GM19372 (cell line): ENCODE data around the gene CD38.
"Not testable (repeated sequence)": the region's sequence is repeated elsewhere in the genome, so short reads cannot be mapped to it uniquely, and the experiment has no call there.

Experiments used
- ATAC-seq: cut with Tn5 transposase; IDR thresholded peaks from one replicate; pipeline ENCODE4 v1.9.1; 2021; ENCODE audit warnings: mild to moderate bottlenecking, low read depth, moderate library complexity; ENCODE audit not compliant: unreplicated experiment

Gene CD38

GRCh38 chr4:15855804-15856475 lies 77.8 kb downstream of the CD38 start:
- ATAC-seq: no peak

- not testable (repeated sequence) for ATAC-seq
These were observed 83.1 kb downstream of the CD38 start for GRCh38 chr4:15861198-15861597.

DNA sequence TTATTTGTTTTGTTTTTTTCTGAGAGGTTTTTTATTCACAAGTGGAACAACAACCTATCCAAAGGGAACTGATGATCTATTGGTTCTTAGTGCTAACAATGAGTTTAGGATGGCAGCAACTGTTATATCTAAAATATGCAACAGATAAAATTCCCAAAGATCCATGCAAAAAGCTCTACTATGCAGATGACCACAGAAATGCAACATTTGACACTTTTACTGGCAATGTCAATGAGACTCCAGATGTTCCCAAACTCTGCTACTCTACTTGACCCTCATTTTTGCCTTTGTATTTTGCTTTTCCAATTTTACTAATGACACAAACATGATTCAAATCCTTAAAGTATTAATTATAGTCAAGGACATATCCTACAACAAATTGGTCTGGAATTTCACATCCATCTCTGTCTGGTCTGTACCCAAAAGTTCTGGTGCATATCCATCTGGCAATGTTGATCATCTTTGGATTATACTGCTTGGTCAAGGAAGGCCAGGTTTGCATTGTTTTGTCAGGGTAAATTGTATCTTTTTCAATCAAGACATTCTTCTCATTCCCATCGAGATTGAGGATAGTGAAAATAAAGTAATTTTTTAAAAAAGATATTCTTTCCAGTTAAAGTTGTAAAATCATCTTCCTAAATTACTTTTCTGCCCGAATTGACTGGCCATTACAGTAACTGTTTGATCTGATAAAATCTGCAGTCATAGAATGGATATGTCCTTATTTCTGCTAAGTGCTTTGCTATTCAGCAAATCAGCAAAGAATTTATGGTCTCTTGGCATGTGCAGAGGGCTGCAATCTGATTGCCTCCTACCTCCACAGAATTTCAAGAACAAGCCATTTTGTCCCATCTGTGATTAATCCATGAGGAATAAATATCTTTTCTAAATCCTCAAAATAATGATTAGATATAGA lies 86.8 kb downstream of the CD38 start:
- no peak for ATAC-seq

DNA sequence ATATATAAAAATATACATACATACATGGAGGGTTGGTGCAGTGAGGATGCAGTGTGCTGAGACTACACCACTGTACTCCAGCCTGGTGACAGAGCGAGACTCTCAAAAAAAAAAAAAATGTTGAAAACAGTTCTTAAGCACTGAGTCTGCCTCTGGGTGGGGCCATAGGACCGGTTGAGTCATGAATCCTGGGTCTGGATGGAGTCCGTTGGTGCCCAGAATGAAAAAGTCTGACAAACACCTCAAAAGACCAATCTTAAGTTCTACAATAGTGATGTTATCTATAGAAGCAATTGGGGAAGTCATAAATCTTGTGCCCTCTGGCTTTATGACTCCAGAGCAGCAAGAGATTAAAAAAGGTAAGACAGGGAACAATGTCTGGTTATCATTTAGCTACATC lies 90.0 kb downstream of the CD38 start:
- no peak for ATAC-seq

DNA sequence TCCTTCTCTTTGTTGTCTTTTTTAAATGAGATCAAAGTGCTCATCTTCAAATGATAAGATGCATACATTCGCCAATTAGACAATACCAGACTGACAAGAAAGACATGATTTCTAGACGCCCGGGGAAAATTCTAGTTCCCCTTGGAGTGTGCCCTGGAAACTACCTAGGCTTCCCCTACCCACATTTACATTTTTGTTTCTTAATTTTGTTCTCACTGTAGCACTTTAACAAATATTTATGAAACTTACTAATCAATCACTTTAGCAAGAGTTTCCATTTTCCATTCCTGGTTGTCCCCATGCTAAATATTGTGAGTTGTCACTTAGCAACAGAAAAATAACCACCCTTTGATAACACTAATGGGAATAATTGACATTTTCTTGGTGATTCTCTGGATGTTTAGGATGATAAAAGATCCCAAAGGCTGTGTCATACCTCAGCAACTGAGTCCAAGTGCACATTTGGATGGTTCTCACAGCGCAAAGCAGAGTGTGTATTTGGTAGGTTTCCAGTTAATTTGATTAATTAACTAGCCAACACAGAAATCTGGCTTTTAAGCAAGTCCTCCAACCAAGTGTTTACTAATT lies 90.8 kb downstream of the CD38 start:
- ATAC-seq: no peak

- no peak for ATAC-seq
These were observed 92.0 kb downstream of the CD38 start for GRCh38 chr4:15870079-15870478.

GRCh38 chr4:15870921-15871664 lies 93.0 kb downstream of the CD38 start:
- ATAC-seq: no peak

- no peak for ATAC-seq
These were observed 95.0 kb downstream of the CD38 start for GRCh38 chr4:15873117-15873516.

DNA sequence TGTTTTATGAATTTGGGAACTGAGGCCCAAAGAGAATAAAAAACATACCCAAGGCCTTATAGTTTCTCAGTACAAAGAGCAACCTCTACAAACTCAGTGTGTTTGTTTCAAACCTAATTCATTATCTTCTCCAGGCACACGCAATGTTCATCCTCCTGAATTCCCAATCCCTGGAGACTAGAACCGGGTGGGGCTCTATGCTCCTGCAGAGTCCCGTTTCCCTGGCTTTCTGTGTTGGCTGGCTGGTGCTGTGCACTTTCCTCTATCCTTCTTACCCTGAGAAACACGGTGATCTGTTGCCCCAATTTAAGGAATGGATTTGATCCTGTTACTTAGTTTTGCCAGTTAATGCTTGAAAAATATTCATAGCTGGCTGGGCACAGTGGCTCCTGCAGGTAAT lies 96.5 kb downstream of the CD38 start:
- no peak for ATAC-seq

- no peak for ATAC-seq
These were observed 97.7 kb downstream of the CD38 start for GRCh38 chr4:15875663-15876460.

GRCh38 chr4:15878011-15878410 lies 99.9 kb downstream of the CD38 start:
- no peak for ATAC-seq

DNA sequence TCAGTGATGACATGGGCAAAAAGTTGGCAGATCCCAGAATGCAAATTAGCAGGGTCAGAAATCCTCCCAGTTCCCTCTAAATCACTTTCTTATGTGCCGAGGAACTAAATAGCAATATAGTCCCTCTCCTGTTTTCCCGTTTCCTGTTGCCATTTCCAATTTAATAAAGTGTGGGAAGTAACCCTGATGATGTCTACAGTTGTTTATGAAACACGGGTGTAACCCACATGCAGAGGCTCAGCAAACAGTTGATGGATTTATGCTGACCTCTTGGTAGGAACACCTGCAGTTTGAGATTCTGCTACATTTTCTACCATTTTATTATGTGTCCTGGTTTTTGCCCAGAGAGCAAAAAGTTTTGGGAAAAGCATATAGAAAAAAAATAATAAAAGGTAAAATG lies 103.7 kb downstream of the CD38 start:
- no peak for ATAC-seq

DNA sequence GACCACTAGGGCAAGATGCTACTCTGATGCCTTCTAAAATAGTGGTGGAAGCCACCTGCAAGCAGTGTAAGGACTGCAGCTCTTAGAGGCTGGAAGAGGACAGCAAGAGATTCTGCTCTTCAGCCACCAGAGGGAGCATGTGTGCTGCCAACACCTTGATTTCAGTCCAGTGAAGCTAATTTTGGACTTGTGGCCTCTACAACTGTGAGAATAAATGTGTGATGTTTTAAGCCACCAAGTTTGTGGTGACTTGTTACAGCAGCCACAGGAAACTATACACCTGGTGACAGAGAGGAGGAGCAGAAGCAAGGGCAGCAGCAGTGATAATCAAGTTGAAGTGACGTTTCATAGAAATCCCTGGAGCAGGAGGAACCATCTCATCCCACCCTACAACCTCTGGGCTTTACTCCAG lies 104.6 kb downstream of the CD38 start:
- peak; percentile 96 for ATAC-seq

GRCh38 chr4:15883610-15884243 lies 105.6 kb downstream of the CD38 start:
- ATAC-seq: no peak

GRCh38 chr4:15884666-15885065 lies 106.5 kb downstream of the CD38 start:
- no peak for ATAC-seq

DNA sequence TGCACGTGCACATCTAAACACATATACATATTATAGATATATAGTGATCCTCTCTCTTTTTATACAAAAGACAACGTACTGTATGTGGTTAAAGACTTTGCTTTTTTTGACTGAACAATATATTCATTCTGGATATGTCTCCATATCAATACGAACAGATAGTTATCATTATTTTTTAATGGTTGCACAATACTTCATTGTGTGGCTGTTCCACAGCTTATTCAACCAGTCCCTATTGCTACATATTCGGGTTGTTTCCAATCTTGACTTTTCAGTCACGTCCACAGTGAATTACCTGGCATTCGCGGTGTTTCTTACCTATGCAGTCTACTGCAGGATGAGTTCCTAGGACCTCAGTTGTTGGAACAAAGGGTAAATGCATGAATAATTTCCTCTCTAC lies 107.3 kb downstream of the CD38 start:
- ATAC-seq: no peak

GRCh38 chr4:15888515-15888914 lies 110.4 kb downstream of the CD38 start:
- ATAC-seq: no peak

- ATAC-seq: peak; percentile 21
These were observed 112.2 kb downstream of the CD38 start for GRCh38 chr4:15890246-15890829.

DNA sequence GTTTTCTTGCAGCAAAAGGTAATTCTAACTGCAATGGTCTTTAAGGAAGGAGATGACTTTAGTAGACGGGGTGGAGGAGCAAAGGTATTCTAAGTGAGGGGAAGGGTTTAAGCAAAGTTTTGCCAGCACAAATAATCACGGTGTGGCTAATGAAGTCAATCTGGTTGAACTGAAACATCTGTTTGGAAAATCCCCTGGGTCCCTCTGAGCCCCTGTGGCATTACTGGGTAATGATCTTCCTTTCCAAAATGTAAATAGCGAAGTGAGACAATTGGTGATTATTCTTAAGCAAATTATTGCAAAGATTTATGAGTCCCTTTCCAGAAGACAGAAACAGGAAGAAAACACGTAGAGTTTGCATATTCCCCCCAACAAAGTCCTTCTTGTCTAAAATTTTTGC lies 113.2 kb downstream of the CD38 start:
- peak; percentile 48 for ATAC-seq
